WTC11 (cell line): ENCODE data around the gene EBF3. TPM values are rescaled to one million over a fixed set of nuclear protein-coding genes. Genes with fewer than 3 reads are reported as not detected.

Source experiments
- ATAC-seq: fragments of 200-7000 bp; cut with Tn5 transposase; 2 replicates; pipeline ENCODE4 v1.10.0; 2021; ENCODE audit warnings: mild to moderate bottlenecking, moderate library complexity
- CTCF ChIA-PET: fragments of 300-600 bp; sonication (Branson Sonifier 250); formaldehyde crosslinking; loops from one replicate; lab custom pipeline; 2021; ENCODE audit warnings: antibody characterized with exemption; lab: Charles Lee
- POLR2A ChIA-PET: fragments of 350-600 bp; sonication (Branson Sonifier 250); formaldehyde crosslinking; loops from one replicate; lab custom pipeline; 2021; ENCODE audit warnings: antibody characterized with exemption; lab: Charles Lee
- DNase-seq: peaks from one replicate; pipeline ENCODE4 v3.0.0; 2021; ENCODE audit warnings: low spot score
- H3K27ac Mint-ChIP-seq: 2 replicates; pipeline ENCODE4 v1.8.0; 2021; ENCODE audit warnings: mixed read lengths
- H3K27me3 Mint-ChIP-seq: 2 replicates; pipeline ENCODE4 v1.8.0; 2021; ENCODE audit warnings: low read depth, mild to moderate bottlenecking, moderate library complexity, mixed read lengths
- H3K36me3 Mint-ChIP-seq: 2 replicates; pipeline ENCODE4 v1.8.0; 2021; ENCODE audit warnings: mixed read lengths
- H3K4me1 Mint-ChIP-seq: 2 replicates; pipeline ENCODE4 v1.8.0; 2022; ENCODE audit warnings: mixed read lengths
- H3K4me3 Mint-ChIP-seq: 2 replicates; pipeline ENCODE4 v1.8.0; 2021; ENCODE audit warnings: mild to moderate bottlenecking, moderate library complexity, mixed read lengths
- H3K9me3 Mint-ChIP-seq: 2 replicates; pipeline ENCODE4 v1.8.0; 2021; ENCODE audit warnings: mixed read lengths
- ELF4 ChIP-seq: sonication (generic); formaldehyde crosslinking; IDR thresholded peaks from 2 replicates; pipeline ENCODE4 v1.8.1; 2022; ENCODE audit warnings: low read depth, mild to moderate bottlenecking, moderate library complexity, missing genetic modification reagents
- EMX1 ChIP-seq: fragments of 250-450 bp; sonication (Bioruptor Pico); IDR thresholded peaks from 2 replicates; pipeline ENCODE4 v1.8.0; 2021; ENCODE audit warnings: mild to moderate bottlenecking
- ETV6 ChIP-seq: sonication (generic); formaldehyde crosslinking; IDR thresholded peaks from 2 replicates; pipeline ENCODE4 v1.8.1; 2022; ENCODE audit warnings: mild to moderate bottlenecking, missing genetic modification reagents
- NR2C2 ChIP-seq: sonication (generic); formaldehyde crosslinking; IDR thresholded peaks from 2 replicates; pipeline ENCODE4 v1.8.0; 2022; ENCODE audit warnings: mild to moderate bottlenecking, missing genetic modification reagents
- PRRX2 ChIP-seq: fragments of 250-450 bp; sonication (Bioruptor Pico); IDR thresholded peaks from 2 replicates; pipeline ENCODE4 v1.8.0; 2021; ENCODE audit warnings: mild to moderate bottlenecking
- ZBTB21 ChIP-seq: sonication (generic); formaldehyde crosslinking; IDR thresholded peaks from 2 replicates; pipeline ENCODE4 v1.8.1; 2023; ENCODE audit warnings: mild to moderate bottlenecking, missing genetic modification reagents, borderline replicate concordance
- ZNF219 ChIP-seq: sonication (generic); formaldehyde crosslinking; IDR thresholded peaks from 2 replicates; pipeline ENCODE4 v1.8.0; 2023; ENCODE audit warnings: missing genetic modification reagents, mild to moderate bottlenecking, borderline replicate concordance
- ZNF317 ChIP-seq: sonication (generic); formaldehyde crosslinking; IDR thresholded peaks from 2 replicates; pipeline ENCODE4 v1.8.1; 2023; ENCODE audit warnings: low read depth, mild to moderate bottlenecking, moderate library complexity, missing genetic modification reagents, borderline replicate concordance
- ZNF416 ChIP-seq: fragments of 250-450 bp; sonication (Bioruptor Pico); IDR thresholded peaks from 2 replicates; pipeline ENCODE4 v1.9.0; 2021; ENCODE audit warnings: mild to moderate bottlenecking, inconsistent platforms
- ZNF423 ChIP-seq: fragments of 250-450 bp; sonication (Bioruptor Pico); IDR thresholded peaks from 2 replicates; pipeline ENCODE4 v2.1.2; 2022; ENCODE audit warnings: mild to moderate bottlenecking, moderate library complexity
- total RNA-seq: library from RNA; stranded (reverse); gene quantifications from 3 replicates; pipeline ENCODE4 v1.2.3, GENCODE V29; 2021
- TF ChIP-seq, protein P1 (sequence below): sonication (generic); formaldehyde crosslinking; IDR thresholded peaks from 2 replicates; pipeline ENCODE4 v1.8.1; 2023; ENCODE audit warnings: mild to moderate bottlenecking, moderate library complexity, missing genetic modification reagents
- TF ChIP-seq, protein P2 (sequence below): sonication (generic); formaldehyde crosslinking; conservative IDR thresholded peaks from 2 replicates; pipeline ENCODE4 v1.8.1; 2022; ENCODE audit warnings: mild to moderate bottlenecking, missing genetic modification reagents
- TF ChIP-seq, protein P3 (sequence below): sonication (generic); formaldehyde crosslinking; IDR thresholded peaks from 2 replicates; pipeline ENCODE4 v1.8.0; 2023; ENCODE audit warnings: missing genetic modification reagents, mild to moderate bottlenecking, borderline replicate concordance
- TF ChIP-seq, protein P4 (sequence below): sonication (generic); formaldehyde crosslinking; IDR thresholded peaks from 2 replicates; pipeline ENCODE4 v1.8.1; 2022; ENCODE audit warnings: missing genetic modification reagents, borderline replicate concordance
- TF ChIP-seq, protein P5 (sequence below): fragments of 250-450 bp; sonication (Bioruptor Pico); IDR thresholded peaks from 2 replicates; pipeline ENCODE4 v2.1.2; 2022; ENCODE audit warnings: mild to moderate bottlenecking, moderate library complexity
- TF ChIP-seq, protein P6 (sequence below): sonication (generic); formaldehyde crosslinking; IDR thresholded peaks from 2 replicates; pipeline ENCODE4 v1.8.1; 2023; ENCODE audit warnings: mild to moderate bottlenecking, missing genetic modification reagents, borderline replicate concordance
- TF ChIP-seq, protein P7 (sequence below): fragments of 250-450 bp; sonication (Bioruptor Pico); IDR thresholded peaks from 2 replicates; pipeline ENCODE4 v1.9.0; 2021; ENCODE audit warnings: mild to moderate bottlenecking

EBF3 gene
- total RNA-seq, 1 experiment from 2014 or later = 1.2 TPM

DNA sequence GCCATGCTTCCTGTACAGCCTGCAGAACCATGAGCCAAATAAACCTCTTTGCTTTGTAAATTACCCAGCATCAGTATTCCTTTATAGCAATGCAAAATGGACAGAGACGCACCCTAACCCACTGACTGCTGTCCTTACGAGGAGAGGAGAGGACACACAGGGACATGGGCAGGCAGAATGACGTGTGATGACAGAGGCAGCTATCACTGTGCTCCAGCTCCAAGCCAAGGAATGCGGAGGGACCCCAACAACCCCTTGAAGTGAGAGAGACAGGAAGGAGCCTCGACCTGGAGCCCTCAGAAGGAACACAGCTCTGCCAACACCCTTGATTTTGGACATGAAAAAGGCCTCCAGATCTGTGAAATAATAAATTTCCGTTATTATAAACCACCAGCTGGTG, 46.6 kb upstream of the EBF3 start (continued):
- TF ChIP-seq, protein P1, sequence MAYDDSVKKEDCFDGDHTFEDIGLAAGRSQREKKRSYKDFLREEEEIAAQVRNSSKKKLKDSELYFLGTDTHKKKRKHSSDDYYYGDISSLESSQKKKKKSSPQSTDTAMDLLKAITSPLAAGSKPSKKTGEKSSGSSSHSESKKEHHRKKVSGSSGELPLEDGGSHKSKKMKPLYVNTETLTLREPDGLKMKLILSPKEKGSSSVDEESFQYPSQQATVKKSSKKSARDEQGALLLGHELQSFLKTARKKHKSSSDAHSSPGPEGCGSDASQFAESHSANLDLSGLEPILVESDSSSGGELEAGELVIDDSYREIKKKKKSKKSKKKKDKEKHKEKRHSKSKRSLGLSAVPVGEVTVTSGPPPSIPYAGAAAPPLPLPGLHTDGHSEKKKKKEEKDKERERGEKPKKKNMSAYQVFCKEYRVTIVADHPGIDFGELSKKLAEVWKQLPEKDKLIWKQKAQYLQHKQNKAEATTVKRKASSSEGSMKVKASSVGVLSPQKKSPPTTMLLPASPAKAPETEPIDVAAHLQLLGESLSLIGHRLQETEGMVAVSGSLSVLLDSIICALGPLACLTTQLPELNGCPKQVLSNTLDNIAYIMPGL (CRISPR knock-in tag) = no peak
- TF ChIP-seq NR2C2 (CRISPR knock-in tag) (no peak), ELF4 (no peak)
- TF ChIP-seq, protein P2, sequence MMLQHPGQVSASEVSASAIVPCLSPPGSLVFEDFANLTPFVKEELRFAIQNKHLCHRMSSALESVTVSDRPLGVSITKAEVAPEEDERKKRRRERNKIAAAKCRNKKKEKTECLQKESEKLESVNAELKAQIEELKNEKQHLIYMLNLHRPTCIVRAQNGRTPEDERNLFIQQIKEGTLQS (CRISPR knock-in tag) = no peak
- TF ChIP-seq, protein P3, sequence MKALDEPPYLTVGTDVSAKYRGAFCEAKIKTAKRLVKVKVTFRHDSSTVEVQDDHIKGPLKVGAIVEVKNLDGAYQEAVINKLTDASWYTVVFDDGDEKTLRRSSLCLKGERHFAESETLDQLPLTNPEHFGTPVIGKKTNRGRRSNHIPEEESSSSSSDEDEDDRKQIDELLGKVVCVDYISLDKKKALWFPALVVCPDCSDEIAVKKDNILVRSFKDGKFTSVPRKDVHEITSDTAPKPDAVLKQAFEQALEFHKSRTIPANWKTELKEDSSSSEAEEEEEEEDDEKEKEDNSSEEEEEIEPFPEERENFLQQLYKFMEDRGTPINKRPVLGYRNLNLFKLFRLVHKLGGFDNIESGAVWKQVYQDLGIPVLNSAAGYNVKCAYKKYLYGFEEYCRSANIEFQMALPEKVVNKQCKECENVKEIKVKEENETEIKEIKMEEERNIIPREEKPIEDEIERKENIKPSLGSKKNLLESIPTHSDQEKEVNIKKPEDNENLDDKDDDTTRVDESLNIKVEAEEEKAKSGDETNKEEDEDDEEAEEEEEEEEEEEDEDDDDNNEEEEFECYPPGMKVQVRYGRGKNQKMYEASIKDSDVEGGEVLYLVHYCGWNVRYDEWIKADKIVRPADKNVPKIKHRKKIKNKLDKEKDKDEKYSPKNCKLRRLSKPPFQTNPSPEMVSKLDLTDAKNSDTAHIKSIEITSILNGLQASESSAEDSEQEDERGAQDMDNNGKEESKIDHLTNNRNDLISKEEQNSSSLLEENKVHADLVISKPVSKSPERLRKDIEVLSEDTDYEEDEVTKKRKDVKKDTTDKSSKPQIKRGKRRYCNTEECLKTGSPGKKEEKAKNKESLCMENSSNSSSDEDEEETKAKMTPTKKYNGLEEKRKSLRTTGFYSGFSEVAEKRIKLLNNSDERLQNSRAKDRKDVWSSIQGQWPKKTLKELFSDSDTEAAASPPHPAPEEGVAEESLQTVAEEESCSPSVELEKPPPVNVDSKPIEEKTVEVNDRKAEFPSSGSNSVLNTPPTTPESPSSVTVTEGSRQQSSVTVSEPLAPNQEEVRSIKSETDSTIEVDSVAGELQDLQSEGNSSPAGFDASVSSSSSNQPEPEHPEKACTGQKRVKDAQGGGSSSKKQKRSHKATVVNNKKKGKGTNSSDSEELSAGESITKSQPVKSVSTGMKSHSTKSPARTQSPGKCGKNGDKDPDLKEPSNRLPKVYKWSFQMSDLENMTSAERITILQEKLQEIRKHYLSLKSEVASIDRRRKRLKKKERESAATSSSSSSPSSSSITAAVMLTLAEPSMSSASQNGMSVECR (CRISPR knock-in tag) = no peak
- TF ChIP-seq, protein P4, sequence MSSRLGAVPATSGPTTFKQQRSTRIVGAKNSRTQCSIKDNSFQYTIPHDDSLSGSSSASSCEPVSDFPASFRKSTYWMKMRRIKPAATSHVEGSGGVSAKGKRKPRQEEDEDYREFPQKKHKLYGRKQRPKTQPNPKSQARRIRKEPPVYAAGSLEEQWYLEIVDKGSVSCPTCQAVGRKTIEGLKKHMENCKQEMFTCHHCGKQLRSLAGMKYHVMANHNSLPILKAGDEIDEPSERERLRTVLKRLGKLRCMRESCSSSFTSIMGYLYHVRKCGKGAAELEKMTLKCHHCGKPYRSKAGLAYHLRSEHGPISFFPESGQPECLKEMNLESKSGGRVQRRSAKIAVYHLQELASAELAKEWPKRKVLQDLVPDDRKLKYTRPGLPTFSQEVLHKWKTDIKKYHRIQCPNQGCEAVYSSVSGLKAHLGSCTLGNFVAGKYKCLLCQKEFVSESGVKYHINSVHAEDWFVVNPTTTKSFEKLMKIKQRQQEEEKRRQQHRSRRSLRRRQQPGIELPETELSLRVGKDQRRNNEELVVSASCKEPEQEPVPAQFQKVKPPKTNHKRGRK (CRISPR knock-in tag) = no peak

DNA sequence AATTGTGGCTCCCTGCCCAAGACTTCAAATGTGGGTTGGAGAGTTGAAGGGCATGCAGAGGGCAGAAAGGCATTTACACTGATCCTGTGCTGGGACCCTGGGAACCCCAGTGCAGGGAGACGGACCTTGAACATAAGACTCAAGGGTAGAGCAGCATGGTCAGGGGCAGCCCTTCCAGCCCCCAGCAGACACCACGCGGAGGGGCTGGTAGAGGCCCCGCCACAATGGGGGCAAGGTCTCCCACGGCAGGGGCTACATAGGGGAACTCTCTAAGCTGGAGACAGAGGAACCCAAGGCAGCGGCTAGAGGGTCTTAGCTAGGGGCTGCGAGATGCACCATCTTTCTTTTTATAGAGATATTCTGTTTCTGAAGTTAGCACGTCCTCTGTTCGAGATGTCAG, 45.2 kb upstream of the EBF3 start:
- Mint-ChIP-seq H3K27ac (no peak overlapping the region), H3K9me3 (peaks cover 8% of the 10 kb centered on the region), H3K27me3 (no peaks in the 10 kb centered on the region; the same call in 1 of the 2 replicates), H3K4me1 (0 out of 2 replicates have a peak, but pooled peaks cover 2% of the 10 kb centered on the region), H3K4me3 (no peak overlapping the region), H3K36me3 (no peaks in the 10 kb centered on the region)
- ChIA-PET POLR2A (no interaction called here), CTCF (no interaction called here)
- no peak for DNase-seq
- no peak for TF ChIP-seq ZNF416
- TF ChIP-seq ZNF423 (CRISPR knock-in tag) = no peak
- no peak for TF ChIP-seq ETV6 (CRISPR knock-in tag)
- no peak for TF ChIP-seq ZNF317 (CRISPR knock-in tag)
- no peak for ATAC-seq

DNA sequence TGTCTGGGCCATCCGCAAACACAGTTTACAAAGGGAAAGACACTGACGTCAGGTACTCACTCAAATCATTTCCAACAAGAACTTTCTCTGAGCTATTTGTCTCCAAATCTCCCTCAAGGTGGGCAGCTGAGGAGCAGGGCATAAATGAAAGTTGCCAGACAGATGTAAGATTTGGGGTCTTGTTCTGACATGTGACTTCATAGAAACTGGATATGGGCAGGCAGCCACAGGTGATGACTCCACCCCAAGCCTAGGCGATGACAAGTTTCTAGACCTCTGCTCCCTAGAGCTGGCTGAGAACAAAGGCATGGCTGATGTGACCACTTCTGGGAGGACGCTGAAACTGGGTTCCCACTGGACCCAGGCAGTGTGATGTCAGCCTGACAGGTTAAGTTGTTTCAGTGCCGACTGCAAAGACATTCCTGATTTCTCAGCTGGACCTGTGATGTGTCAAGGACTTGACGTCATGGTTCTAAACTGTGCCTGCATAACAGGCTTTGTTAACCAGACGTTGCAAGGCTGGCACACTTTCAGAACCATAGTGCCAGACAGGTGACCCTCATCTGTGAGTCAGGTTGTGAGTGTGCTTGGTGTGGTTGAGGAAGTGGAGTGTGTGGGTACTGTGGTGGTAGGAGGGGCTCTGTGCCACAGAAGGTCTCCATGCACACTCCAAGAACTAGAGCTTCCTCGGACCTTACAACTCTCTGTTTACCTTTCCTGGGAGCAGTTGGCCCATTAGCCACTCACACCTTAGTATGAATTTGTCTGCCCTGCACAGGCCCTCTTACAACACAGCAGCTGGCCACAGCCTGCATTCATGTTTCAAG, 39.9 kb upstream of the EBF3 start:
- DNase-seq (no peak), ATAC-seq (no peak)
- ChIA-PET CTCF (no interaction called here), POLR2A (no interaction called here)
- Mint-ChIP-seq H3K36me3 (no peaks in the 10 kb centered on the region), H3K27ac (no peak overlapping the region), H3K9me3 (peaks cover 12% of the 10 kb centered on the region), H3K4me3 (no peak overlapping the region), H3K4me1 (no peaks in the 10 kb centered on the region), H3K27me3 (no peaks in the 10 kb centered on the region; the same call in 1 of the 2 replicates)
- TF ChIP-seq ZNF219 (CRISPR knock-in tag) (no peak), NR2C2 (CRISPR knock-in tag) (no peak), EMX1 (CRISPR knock-in tag) (no peak), ETV6 (CRISPR knock-in tag) (no peak), ZBTB21 (CRISPR knock-in tag) (no peak), PRRX2 (CRISPR knock-in tag) (no peak)
- TF ChIP-seq, protein P5, sequence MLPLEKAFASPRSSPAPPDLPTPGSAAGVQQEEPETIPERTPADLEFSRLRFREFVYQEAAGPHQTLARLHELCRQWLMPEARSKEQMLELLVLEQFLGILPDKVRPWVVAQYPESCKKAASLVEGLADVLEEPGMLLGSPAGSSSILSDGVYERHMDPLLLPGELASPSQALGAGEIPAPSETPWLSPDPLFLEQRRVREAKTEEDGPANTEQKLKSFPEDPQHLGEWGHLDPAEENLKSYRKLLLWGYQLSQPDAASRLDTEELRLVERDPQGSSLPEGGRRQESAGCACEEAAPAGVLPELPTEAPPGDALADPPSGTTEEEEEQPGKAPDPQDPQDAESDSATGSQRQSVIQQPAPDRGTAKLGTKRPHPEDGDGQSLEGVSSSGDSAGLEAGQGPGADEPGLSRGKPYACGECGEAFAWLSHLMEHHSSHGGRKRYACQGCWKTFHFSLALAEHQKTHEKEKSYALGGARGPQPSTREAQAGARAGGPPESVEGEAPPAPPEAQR (CRISPR knock-in tag) = no peak
- TF ChIP-seq, protein P6, sequence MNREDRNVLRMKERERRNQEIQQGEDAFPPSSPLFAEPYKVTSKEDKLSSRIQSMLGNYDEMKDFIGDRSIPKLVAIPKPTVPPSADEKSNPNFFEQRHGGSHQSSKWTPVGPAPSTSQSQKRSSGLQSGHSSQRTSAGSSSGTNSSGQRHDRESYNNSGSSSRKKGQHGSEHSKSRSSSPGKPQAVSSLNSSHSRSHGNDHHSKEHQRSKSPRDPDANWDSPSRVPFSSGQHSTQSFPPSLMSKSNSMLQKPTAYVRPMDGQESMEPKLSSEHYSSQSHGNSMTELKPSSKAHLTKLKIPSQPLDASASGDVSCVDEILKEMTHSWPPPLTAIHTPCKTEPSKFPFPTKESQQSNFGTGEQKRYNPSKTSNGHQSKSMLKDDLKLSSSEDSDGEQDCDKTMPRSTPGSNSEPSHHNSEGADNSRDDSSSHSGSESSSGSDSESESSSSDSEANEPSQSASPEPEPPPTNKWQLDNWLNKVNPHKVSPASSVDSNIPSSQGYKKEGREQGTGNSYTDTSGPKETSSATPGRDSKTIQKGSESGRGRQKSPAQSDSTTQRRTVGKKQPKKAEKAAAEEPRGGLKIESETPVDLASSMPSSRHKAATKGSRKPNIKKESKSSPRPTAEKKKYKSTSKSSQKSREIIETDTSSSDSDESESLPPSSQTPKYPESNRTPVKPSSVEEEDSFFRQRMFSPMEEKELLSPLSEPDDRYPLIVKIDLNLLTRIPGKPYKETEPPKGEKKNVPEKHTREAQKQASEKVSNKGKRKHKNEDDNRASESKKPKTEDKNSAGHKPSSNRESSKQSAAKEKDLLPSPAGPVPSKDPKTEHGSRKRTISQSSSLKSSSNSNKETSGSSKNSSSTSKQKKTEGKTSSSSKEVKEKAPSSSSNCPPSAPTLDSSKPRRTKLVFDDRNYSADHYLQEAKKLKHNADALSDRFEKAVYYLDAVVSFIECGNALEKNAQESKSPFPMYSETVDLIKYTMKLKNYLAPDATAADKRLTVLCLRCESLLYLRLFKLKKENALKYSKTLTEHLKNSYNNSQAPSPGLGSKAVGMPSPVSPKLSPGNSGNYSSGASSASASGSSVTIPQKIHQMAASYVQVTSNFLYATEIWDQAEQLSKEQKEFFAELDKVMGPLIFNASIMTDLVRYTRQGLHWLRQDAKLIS = no peak
- TF ChIP-seq, protein P7, sequence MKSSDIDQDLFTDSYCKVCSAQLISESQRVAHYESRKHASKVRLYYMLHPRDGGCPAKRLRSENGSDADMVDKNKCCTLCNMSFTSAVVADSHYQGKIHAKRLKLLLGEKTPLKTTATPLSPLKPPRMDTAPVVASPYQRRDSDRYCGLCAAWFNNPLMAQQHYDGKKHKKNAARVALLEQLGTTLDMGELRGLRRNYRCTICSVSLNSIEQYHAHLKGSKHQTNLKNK = no peak
